Amniotic epithelial cell (primary cell): ENCODE results near the gene E2F1.

Source experiments
- DNase-seq: peaks from one replicate; pipeline ENCODE4 v3.0.0-alpha.2; 2010; ENCODE audit warnings: low read depth

E2F1 gene, protein sequence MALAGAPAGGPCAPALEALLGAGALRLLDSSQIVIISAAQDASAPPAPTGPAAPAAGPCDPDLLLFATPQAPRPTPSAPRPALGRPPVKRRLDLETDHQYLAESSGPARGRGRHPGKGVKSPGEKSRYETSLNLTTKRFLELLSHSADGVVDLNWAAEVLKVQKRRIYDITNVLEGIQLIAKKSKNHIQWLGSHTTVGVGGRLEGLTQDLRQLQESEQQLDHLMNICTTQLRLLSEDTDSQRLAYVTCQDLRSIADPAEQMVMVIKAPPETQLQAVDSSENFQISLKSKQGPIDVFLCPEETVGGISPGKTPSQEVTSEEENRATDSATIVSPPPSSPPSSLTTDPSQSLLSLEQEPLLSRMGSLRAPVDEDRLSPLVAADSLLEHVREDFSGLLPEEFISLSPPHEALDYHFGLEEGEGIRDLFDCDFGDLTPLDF

DNA sequence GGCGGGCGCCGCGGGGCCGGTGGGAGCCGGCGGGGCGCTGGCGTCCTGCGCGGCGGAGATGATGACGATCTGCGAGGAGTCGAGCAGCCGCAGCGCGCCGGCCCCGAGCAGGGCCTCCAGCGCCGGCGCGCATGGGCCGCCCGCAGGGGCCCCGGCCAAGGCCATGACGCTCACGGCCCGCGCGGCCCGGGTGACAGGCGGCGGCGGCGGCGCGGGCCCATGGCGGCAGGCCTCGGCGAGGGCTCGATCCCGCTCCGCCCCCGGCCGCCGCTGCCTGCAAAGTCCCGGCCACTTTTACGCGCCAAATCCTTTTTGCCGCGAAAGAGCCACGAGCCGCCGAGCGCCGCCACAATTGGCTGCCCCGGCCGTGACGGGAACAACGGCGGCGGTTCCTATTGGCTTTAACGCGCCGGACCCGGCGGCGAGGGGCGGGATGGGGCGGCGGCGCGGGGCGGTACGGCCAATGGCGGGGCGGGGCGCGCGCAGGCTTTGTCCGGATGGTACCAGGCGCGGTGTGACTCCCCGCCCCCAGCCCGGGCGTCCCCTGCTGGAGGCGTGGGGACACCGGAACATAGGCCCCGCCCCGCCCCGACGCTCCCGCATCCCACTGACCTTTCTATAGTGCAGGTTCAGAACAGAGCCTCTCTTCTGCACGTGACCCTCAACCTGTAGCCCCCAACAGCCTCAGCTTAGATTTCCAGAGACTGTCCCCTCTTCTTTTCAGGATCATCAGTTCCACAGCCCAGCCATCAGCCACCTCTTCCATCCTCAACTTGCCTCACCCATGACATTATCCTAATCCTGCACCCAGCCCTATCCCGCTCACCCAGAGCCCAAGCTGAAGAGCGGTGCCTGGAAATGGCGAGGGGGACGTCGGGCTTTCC, at the start of gene E2F1:
E2F1 (minus strand) TSS at position 286 of the 884 bp plus-strand sequence; CDS start at position 165, 121 bp downstream.
- DNase-seq, result peak; percentile 82

GRCh38 chr20:33733654-33734576, 47.7 kb upstream of the E2F1 start:
- DNase-seq, result peak; percentile 92

DNA sequence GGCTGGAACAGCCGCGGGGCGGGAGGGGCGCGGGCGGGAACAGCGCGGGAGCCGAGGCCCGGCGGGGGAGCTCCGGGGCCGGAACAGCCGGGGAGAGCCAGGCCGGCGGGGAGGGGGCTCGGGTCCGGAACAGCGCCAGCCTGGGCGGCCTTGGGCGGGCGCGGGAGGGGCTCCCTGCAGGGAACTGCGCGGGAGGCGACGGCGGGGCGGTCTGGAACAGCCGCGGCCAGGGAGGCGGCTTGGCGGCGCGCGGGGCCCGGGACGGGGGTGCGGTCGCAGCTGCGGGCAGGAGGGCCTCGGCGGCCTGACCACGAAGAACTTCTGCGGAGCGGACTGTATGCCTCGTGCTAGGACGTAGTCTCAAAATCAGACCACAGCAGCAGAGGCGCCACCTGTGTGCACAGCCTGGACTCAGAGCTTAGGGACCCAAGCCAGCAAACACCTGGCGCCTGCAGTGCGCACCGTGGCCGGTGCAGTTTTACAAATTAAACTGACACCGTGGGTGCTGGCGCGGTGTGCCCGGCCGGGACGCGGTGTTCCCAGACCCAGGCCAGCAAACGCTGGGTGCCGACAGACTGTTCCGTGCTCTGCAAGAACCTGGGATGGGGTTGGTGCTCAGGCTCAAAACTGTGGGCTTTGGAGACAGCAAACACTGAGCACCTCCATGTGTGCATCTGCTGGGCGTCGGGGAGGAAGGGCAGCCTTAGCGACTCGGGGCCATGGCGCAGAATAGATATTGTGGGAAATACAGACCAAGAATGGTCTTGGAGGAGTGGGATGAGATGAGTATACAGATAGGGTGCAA, 46.2 kb upstream of the E2F1 start:
- peak; percentile 72 for DNase-seq

GRCh38 chr20:33731693-33732165, 45.5 kb upstream of the E2F1 start, which contains the start of gene ZNF341:
Gene ZNF341, plus strand, starts transcription at chr20:33731996. Its CDS starts 26 bp downstream, at chr20:33732022.
- no peak for DNase-seq

GRCh38 chr20:33730946-33731692, 44.9 kb upstream of the E2F1 start:
- DNase-seq, result no peak

DNA sequence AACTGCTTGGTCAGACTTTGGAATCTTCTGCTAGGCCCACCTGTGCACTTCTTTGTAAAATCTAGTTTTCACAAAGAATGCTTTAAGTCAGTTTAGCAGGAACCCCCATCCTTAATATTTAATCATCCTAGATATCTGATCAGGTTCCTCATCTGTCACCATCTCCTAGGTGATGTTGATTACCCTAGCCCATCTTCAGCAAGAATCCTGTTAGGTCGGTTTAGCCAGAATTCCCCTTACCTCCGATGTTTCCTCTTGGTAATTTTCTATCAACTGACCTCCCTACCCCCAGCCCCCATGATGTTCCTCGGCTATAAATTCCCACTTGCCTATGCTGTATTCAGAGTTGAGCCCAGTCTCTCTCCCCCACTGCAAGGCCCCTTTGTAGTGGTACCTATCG, 42.9 kb upstream of the E2F1 start:
- no peak for DNase-seq

DNA sequence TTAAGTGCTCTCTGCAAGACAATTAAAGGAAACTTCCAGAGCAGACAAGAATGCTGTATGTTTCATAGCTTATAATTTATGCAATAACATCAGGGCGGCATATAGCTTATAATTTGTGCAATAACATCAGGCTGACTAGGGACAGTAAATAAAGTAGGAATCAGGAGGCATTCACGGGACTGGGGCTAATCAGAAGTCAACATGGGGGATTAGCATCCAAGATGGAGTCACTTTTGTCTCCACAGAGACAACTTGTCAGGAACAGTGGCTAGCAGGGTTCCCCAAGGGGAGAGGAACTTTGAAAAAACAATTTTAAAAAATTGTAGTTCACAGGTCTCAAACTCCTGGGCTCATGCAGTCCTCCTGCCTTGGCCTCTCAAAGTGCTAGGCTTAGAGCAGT, 42.3 kb upstream of the E2F1 start:
- DNase-seq, result no peak

GRCh38 chr20:33727806-33728205, 41.6 kb upstream of the E2F1 start:
- DNase-seq, result no peak

GRCh38 chr20:33727115-33727479, 40.9 kb upstream of the E2F1 start:
- no peak for DNase-seq

- no peak for DNase-seq
Observed at GRCh38 chr20:33725607-33726264, 39.6 kb upstream of the E2F1 start.

- DNase-seq, result peak; percentile 72
Observed at GRCh38 chr20:33724439-33725094, 38.4 kb upstream of the E2F1 start.

GRCh38 chr20:33721391-33722140, 35.4 kb upstream of the E2F1 start:
- no peak for DNase-seq

GRCh38 chr20:33719989-33720709, 34.0 kb upstream of the E2F1 start, which contains the start of gene PXMP4:
Gene PXMP4, minus strand, starts transcription at chr20:33720310. Its CDS starts 103 bp downstream, at chr20:33720207.
- DNase-seq, result peak; percentile 99

DNA sequence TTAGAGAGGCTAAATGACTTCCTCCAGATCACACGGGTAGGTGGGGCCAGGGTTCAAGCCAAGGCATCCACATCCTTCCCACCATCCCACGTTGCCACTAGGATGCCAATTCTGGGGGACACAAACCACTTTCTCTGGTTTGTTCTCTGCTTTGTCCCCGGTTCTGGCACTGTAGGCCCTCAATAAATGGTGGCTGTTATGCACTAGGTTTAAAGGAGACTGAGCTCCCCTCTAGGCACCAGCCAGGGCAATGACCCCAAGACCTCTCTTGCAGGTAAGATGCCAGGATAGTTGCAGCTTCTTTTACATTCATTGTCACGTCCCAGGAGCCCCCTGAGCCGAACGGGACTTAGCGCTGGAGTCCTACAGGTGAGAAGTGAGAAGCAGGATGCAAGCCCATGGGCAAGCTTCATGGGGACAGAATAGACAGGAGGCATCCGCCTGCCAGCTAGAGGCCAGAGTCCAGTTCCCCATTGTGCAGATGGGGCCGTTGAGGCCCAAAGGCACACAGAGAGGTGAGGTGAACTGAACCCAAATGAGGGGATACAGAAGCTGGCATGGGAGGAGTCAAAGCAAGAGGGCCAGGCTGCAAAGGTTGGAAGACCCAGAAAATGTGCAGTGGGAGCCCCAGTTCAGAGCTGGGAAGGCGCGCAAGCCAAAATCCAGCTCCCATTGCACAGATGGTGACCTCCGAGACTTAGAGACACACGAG, 33.2 kb upstream of the E2F1 start:
- DNase-seq, result no peak

GRCh38 chr20:33716498-33716897, 30.3 kb upstream of the E2F1 start:
- no peak for DNase-seq

DNA sequence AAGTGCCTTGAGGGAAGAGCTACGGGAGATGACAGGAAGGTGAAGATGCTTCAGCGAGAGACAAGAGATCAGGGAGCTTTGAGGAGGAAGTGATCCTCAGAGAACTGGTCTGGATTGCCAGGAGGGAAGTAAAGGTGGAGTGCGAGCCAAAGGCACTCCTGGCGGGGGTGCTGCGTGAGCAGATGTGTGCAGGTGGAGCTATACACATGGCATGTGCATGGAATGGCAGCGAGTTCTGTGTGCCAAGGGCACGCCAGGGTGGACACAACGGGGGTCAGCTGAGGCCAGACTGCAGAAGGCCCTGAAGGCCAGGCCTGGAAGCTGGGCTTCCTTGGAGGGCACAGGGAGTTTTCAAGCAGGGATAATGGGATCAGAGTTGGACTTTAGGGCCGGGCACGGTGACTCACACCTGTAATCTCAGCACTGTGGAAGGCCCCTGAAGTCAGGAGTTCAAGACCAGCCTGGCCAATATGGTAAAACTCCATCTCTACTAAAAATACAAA, 27.7 kb upstream of the E2F1 start:
- no peak for DNase-seq

DNA sequence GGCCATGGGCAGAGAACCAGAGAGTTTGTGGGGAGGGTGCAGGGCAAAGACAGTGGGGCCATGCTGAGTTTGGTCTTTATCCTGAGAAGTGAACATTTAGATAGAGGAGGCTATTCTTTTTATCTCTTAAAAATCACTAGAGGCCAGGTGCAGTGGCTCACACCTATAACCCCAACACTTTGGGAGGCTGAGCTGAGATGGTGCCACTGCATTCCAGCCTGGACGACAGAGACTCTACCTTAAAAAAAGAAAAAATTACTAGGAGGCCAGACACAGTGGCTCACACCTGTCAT, 25.2 kb upstream of the E2F1 start:
- DNase-seq, result no peak
